Mucosa of gallbladder (tissue), 1 donor: ENCODE data around the gene RNU1-1. TPM values are rescaled to one million over a fixed set of nuclear protein-coding genes. Genes with fewer than 3 reads are reported as not detected.
"Not testable (repeated sequence)": the region's sequence is repeated elsewhere in the genome, so short reads cannot be mapped to it uniquely, and the experiment has no call there.

Source experiments
- DNase-seq: peaks from one replicate; pipeline ENCODE4 v3.0.0-alpha.2; 2020; ENCODE audit warnings: low spot score
- total RNA-seq: library from RNA; stranded (reverse); gene quantifications from one replicate; pipeline ENCODE4 v1.2.1, GENCODE V29; 2021
- donor health status: DM: no; HTN: no; CAD: no.

RNU1-1 gene
- total RNA-seq, 1 donor from 2014 or later = 1,358 TPM

DNA sequence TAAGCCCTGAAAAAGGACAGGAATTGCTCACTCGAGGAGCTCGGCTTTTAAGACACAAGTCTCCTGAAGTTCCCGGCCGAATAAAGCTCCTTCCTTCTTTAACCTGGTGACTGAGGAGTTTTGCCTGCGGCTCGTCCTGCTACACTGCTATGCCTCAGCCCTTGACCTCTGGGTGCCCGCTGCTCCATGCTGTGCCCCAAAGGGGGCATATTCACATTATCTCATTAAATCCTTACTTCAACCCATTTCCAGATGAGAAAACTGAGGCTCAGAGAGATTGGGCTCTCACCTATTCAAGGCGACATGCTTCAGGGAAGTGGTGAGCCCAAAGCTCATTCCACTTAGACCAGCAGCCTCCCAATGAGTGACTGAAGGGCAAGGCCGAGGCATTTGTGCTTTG lies 20.4 kb downstream of the RNU1-1 start:
- DNase-seq = not testable (repeated sequence)

DNA sequence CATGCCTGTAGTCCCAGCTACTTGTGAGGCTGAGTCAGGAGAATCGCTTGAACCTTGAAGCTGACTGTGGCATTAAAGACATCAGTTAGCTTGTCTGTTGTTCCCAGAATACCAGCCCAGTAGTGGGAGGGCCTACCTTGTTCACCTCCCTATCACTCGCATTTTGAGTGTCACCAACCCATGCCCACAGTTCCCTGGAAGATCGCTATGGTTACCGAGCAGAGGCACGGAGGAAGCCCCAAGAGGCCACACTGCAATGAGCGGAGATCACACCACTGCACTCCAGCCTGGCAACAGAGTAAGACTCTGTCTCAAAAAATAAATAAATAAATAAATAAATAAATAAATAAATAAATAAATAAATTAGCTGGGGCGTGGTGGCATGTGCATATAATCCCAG lies 21.1 kb downstream of the RNU1-1 start:
- not testable (repeated sequence) for DNase-seq

DNA sequence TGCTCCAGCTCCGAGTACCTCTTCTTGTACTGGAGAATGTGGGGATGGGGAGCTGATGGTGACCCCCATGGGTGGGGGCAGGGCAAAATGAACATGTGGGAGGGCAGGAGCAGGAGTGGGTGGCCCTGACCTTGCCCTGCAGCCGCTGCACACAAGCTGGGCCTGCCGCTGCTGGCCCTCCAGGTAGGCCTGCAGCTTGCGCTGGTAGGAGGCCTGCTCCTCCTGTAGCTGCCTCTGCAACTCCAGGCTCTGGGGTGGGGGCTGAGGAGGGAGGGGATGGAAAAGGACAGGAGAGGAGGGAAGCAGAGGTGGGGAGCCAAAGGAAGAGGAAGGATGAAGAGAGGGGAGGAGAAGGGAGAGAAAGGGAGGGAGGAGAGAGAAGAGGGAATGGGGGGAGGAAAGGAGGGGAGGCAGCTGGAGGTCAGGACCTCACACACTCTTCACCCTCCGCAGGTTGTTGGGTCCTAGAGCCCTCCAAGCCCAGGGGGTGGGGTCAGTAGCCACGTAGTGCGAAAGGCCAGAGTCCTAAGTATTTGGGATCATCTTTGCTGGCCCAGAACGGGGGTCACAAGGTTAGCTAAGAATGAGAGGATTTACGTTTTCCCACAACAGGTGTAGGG lies 22.9 kb downstream of the RNU1-1 start:
- DNase-seq = no peak

DNA sequence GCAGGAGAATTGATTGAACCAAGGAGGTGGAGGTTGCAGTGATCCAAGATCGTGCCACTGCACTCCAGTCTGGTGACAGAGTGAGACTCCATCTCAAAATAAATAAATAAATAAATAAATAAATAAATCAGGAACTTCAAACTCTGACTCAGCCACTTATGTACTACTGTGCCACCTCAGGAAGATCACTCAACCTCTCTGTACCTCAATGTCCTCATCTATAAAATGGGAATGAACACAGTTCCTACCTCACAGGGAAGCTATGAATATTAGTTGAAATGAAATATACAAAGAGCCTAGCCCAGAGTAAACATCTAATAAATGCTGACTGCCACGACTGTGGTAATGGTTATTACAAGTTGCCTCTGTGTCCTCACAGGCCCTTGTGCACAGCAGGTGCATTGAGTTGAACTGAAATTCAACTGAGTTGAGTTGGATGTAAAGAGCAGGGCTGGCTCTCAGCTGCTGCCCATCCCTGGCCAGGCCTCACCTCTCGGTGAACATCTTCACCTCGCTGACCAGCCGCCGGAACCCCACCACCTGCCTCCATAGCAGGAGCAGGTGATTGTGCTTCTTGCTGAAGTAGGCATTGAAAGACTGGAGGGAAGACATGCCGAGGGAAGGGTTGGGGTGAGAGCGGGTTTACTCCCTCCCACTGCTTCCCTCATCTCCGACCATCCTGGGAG lies 24.7 kb downstream of the RNU1-1 start:
- DNase-seq = not testable (repeated sequence)

DNA sequence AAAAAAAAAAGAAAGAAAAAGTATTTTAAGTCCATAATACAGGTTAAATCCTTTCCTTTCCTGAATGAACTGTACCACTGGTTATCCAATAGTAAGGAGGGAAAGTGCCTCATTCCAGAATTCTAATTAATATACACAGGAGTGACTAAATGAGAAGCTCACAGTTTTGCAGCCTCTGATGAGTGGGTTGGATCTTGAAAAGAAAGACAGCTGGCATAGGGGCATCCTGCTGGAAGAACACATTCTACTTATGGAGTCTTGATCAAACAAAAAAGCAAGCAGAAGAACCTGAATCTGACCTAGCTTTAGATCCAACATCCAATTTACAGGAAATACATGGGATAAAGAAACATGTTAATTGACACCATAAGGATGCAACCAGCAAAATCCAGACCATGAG lies 27.1 kb downstream of the RNU1-1 start:
- not testable (repeated sequence) for DNase-seq

DNA sequence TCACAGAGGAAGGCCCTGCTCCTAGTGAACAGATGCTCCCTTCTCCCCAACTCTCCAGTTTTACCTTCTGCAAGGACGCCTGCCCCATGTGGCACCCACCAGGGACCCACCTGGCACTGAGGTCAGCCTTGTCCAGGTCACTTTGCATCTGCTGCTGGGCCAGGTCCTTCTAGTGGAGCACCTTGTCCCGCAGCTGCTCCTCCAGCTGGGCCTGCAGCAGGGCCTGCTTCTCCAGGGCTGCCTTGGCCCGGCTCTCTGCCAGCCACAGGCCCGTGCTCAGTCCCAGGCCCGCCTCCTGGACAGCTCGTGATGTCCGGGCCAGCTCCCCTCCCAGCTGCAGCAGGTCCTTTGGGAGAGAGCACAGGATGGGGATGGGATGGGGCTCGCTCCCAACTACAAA lies 27.8 kb downstream of the RNU1-1 start:
- DNase-seq = not testable (repeated sequence)

DNA sequence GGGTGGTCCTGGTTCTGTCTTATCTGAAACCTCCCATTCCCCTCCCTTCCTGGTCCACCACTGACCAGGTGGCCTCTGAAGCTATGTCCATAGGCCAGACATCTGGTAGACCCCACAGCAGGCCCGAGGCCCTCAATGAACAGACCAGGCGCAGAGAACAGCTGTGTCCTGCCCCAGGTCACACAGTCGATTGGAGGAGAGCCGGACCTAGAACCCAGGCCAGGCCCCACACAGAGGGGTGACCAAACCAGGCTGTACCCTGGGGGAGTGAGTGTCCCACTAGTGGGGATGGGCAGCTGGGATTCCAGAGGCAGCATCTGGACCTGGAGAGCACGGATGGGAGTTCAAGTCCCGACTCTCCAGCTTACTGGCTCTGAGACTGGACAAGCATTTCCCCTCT lies 29.2 kb downstream of the RNU1-1 start:
- DNase-seq = no peak

DNA sequence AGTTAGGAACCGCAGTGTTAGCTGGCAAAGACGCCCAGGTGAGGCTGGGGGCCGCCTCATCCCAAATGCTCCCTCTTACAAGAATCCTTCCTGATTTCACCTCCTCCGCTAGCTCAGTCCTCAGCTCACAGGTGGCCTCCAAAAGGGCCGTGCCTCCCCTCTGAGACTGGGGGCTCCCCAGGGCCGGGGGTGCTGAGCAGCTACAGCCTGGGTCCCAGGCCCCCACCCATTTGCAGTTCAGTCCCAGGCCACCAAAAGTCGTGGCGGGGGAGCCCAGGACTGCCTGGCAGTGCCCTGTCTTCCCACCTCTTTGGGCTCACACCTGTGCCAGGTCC lies 29.6 kb downstream of the RNU1-1 start:
- DNase-seq = no peak

DNA sequence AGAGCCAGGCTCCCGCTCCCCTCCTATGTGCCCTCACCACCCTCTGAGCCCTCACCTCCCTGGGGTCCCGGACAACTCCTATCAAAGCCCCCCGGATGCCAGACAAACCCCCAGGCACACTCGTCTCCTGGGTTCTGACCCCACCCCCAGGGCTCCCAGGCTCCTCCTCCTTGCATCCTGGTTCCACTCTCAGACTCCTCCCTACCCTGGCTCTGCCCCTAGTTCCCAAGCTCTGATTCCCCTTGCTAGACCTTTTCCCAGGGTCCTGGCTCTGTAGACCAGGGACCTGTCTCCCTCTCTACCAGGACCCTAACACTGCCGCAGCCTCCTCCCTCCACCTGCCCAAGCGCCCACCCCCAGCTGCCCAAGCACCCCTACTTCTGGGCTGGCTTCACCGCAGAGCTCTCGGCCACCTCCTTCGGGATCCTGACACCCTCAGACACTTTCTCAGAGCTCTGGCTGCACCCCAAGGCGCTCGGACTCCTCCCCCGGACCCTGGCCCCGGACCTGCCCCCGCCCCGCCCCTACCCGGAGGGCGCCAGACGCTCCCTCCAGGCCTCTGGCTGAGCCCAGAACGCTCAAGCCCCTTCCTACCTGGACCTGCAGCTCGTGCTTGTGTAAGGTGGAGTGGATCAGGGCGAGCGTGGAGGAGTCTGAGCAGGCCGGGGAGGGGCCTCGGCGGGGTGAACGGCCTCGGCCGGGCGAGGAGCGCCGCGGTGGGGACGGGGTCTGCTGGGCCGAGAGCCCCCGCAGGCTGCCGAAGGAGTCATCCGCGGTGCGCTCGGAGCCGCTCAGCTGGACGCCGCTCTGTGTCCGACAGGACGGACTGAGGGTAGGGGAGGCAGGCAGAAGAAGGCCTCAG lies 30.2 kb downstream of the RNU1-1 start:
- not testable (repeated sequence) for DNase-seq

DNA sequence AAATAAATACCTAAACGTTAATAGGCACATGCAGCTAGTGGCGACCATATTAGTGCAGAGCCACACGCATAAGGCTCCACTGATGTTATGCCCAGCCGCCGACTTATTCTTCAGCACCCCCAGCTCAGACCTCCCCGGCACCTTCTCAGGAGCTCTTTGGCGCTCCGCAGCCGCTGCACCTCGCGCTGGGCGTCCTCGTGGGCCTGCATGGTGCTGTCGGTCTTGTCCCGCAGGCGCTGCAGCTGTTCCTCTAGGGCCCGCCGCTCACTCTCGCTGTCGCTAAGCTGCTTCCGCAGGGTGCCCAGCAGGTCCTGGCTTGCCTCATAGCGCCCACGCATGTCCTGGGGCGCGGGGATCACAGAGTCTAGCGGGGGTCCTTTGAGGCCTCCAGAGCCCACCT lies 30.9 kb downstream of the RNU1-1 start:
- DNase-seq = not testable (repeated sequence)

DNA sequence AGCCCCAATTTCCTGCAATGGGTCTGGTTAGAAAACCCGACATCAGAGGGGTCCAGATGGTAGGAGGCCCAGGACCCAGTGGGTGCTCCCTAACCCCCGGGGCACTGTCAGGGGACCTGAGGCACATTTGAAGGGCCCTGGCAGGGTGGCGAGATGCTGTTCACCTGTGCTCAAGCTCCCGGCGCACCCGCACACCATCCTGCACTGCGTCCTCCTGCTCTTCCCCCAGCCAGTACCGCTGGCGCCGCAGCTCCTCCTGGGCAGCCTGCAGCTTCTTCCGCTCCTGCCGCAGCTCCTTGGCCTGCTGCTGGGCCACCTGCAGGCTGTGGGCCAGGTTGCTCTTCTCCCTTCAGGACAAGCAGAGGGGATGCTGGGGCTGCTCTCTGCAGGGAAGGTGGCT lies 36.0 kb downstream of the RNU1-1 start:
- DNase-seq = no peak

DNA sequence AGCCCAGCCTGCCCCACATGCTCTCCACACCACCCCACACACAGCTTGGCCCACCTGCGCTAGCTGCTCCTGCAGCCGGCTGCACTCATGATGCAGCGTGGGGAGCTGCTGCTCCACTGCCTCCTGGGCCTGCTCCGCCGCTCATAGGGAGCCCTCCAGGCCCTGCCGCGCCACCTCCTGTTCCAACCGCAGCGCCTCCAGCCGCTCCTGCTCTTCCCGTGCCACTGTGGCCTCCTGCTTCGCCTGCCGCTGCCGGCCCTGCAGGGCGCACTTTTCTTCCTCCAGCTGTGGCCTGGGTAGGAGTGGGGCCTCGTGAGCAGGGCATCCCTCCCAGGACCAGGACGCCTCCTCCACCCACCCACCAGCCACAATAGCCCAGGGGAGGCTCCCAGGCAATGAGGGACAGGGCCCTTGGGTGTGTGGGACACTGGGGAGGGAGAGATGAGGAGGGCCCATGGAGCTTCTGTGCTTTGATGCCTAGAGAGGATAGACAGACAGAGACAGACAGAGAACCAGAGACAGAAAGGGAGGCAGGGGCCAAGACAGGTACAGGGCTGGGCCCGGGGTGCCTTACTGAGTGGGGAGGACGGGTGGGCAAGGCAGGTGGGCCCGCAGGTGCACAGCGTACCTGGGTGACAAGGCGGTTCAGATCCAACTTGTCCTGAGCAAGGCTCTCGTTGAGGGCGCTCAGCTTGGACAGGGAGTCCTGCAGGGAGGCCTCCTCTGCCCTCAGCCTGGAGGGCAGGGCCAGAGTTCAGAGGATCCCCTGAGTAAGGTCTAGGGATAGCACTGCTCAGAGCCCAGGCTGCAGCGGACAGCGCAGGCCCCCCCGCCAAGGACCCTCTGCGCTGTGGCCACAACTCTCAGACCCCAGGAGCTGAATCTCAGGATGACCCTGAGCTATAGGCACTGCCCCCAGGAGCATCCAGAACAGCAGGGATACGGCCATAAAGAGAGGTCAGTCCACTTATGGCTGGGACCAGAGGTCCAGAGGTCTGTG lies 38.0 kb downstream of the RNU1-1 start:
- not testable (repeated sequence) for DNase-seq

DNA sequence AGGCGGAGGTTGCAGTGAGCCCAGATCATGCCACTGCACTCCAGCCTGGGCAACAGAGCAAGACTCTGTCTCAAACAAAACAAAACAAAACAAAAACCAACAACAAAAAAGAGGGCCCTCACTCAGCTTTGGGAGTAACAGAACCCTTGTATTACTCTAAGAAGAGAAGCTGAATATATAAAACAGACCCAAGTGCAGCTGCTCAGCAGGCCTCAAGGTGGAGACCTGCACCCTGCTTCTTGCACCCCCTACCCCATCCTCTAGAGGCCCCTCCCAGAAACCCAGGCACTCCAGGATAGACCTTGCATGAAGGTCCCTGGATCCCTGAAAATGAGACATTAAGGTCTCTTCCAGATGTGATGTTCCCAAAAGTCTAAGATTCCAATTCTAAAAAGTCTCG lies 39.2 kb downstream of the RNU1-1 start:
- DNase-seq = not testable (repeated sequence)

DNA sequence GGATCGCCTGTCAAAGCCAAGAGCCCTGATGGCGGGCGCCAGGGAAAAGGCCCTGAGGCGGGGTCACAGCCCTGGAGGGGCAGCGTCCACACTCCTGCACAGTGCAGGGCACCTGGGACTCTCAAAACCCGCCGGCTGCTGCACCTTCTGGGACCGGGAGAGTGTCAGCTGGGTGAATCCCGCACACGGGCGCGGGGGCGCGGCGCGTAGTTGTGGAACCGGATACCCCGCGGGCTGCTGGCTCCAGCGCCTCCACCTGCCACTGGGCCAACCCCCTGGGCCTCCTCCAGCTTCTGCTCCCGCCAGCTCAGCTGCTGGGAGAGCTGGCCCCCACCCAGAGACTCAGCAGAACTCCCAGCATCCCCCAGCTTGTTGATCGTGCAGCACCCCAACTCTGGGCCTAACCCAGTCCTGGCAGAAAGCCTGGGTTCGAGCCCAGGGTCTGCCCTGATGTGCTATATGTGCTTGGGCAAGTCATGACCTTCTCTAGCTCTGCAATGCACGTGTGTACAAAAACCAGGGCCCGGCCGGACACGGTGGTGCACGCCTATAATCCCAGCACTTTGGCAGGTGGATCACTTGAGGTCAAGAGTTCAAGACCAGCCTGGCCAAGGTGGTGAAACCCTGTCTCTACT lies 39.8 kb downstream of the RNU1-1 start:
- DNase-seq = no peak

DNA sequence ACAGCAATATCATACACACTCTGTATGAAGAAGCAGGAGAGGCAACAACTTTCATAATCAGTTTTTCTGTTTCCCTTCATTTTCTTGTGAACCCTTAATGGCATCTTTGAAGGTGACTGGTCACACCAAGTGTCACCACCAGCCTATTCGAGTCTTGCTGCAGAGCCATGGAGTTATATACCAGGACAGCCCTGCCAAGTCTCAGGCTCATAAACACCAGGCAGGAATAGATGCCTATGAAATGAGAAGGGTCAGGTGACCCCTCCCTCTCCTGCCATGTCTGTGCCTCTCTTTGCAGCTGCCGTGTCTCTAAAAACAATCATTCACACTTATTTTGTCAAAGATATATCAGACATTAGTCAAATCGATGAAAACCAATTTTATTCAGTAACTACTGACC lies 45.5 kb downstream of the RNU1-1 start:
- no peak for DNase-seq

DNA sequence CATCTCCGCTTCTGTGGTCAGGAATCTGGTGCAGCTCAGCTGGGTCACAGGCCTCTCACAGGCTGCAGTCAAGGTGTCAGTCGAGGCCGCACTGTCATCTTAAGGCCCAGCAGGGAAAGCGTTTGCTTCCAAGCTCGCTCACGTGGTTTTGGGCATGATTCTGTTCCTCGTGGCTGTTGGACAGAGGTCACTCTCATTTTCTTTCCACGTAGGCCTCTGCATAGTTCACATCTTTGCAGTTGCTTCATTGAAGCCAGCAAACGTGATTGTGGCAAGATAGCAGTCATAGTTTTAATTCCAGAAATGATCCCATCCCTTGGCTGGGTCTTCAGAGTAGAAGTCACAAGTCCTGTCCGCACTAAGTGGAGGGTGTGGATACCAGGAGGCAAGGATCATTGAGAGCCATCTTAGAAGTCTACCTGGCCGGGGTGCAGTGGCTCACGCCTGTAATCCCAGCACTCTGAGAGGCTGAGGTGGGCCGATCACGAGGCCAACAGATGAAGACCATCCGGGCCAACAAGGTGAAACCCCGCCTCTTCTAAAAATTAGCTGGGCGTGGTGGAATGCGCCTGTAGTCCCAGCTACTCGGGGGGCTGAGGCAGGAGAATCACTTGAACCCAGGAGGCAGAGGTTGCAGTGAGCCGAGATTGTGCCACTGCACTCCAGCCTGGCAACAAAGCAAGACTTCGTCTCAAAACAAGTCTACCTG lies 49.0 kb downstream of the RNU1-1 start:
- no peak for DNase-seq
